ENCODE measurements around the gene RLIM. TPM values are rescaled to one million over a fixed set of nuclear protein-coding genes. Genes with fewer than 3 reads are reported as not detected.
"Not testable (repeated sequence)": the region's sequence is repeated elsewhere in the genome, so short reads cannot be mapped to it uniquely, and the experiment has no call there.

RLIM gene
- polyA plus RNA-seq, 1 of the 3 experiments (the other 2 are of a cell fraction) = 4.9 TPM

DNA sequence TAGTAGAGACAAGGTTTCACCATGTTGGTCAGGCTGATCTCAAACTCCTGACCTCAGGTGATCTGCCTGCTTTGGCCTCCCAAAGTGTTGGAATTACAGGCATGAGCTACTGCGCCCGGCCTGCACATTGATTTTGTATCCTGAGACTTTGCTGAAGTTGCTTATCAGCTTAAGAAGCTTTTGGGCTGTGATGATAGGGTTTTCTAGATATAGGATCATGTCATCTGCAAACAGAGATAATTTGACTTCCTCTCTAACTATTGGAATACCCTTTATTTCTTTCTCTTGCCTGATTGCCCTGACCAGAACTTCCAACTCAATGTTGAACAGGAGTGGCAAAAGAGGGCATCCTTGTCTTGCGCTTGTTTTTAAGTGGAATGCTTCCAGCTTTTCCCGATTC is 40.5 kb upstream of the RLIM start:
- CTCF ChIA-PET, POLR2A ChIA-PET: not testable (repeated sequence)
- 24% methylated on average over 4 of the region's 4 CpGs for WGBS (ENCODE audit: low lambda C conversion rate)

DNA sequence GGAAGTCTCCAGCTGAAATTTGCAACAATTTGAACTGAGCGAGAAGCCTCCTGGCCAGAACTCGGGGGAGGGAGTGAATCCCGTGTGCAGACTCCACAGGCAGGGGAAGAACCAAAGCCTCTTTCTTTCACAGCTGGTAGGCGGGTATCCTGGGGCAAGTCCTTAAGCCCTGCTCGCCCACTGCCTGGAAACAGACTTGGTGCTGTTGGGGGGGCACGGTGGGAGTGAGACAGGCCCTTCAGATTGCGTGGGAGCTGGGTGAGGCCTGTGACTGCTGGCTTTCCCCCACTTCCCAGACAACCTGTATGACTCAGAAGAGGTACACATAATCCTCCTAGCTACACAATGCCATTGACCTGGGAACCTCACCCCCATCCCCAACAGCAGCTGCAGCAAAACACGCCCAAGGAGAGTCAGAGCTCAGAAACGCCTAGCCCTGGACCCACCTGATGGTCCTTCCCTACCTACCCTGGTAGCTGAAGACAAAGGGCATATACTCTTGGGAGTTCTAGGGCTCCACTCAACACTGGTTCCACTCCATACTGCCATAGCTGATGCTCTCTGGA is 22.4 kb upstream of the RLIM start:
- Histone ChIP-seq H3K4me2 (no peak overlapping the region), H3K27me3 (ENCODE audit: insufficient read depth) (no peaks in the 10 kb centered on the region), H3K4me1 (ENCODE audit: control insufficient read depth in 1 of 2, insufficient read depth in 2 of 2, low read depth in 1 of 2, low read length in 1 of 2) (no peaks in the 10 kb centered on the region), H3K36me3 (replicated peaks in 1 of 2; ENCODE audit: control insufficient read depth in 1 of 2, insufficient read depth in 2 of 2, low read length in 1 of 2) (no peaks in the 10 kb centered on the region), H3K79me2 (ENCODE audit: insufficient read depth) (no peaks in the 10 kb centered on the region), H4K20me1 (ENCODE audit: insufficient read depth) (no peaks in the 10 kb centered on the region), H3K9ac (no peak overlapping the region), H3K27ac (ENCODE audit: low read depth in 2 of 2, low read length in 1 of 2) (no peak overlapping the region), H3K4me3 (ENCODE audit: low read depth in 2 of 2, low read length in 1 of 2) (no peak overlapping the region), H3F3A (replicated peaks; ENCODE audit: insufficient read depth) (no peaks in the 10 kb centered on the region), H3K9me3 (no peaks in the 10 kb centered on the region), H3K9me2 (no peaks in the 10 kb centered on the region), H2AFZ (ENCODE audit: low read depth) (no peak overlapping the region)
- ChIA-PET POLR2A (interaction anchor here (0.6 kb wide), 1 partner anchor 41 kb away, joined by 3 read pairs; no protein-coding TSS in a partner anchor), CTCF (interaction anchor here (1.0 kb wide), 1 partner anchor 16 kb away, joined by 3 read pairs; no protein-coding TSS in a partner anchor)
- 5% methylated on average over 7 of the region's 9 CpGs for WGBS (ENCODE audit: low lambda C conversion rate)
- DNase-seq = no peak
- TF ChIP-seq NFIC (IDR thresholded peaks at IDR 0.05; ENCODE audit: borderline replicate concordance) (no peak), TAF1 (IDR thresholded peaks at IDR 0.05; ENCODE audit: borderline replicate concordance, low read depth, low read length) (no peak), FOXM1 (IDR thresholded peaks at IDR 0.05; ENCODE audit: low read depth) (no peak), FOSL2 (IDR thresholded peaks at IDR 0.05; ENCODE audit: borderline replicate concordance, low read depth) (no peak), MEF2A (IDR thresholded peaks at IDR 0.05; ENCODE audit: borderline replicate concordance, low read depth) (no peak), SIN3A (IDR thresholded peaks at IDR 0.05; ENCODE audit: borderline replicate concordance, low read depth, low read length) (no peak), RXRA (IDR thresholded peaks at IDR 0.05; ENCODE audit: borderline replicate concordance, low read depth) (no peak), NRF1 (IDR thresholded peaks at IDR 0.05; ENCODE audit: low read depth, low read length) (no peak), SMC3 (IDR thresholded peaks at IDR 0.05; ENCODE audit: low read depth, low read length) (no peak), POLR2AphosphoS5 (IDR thresholded peaks at IDR 0.05; ENCODE audit: low read depth, low read length) (no peak)
- TF ChIP-seq, protein P1, sequence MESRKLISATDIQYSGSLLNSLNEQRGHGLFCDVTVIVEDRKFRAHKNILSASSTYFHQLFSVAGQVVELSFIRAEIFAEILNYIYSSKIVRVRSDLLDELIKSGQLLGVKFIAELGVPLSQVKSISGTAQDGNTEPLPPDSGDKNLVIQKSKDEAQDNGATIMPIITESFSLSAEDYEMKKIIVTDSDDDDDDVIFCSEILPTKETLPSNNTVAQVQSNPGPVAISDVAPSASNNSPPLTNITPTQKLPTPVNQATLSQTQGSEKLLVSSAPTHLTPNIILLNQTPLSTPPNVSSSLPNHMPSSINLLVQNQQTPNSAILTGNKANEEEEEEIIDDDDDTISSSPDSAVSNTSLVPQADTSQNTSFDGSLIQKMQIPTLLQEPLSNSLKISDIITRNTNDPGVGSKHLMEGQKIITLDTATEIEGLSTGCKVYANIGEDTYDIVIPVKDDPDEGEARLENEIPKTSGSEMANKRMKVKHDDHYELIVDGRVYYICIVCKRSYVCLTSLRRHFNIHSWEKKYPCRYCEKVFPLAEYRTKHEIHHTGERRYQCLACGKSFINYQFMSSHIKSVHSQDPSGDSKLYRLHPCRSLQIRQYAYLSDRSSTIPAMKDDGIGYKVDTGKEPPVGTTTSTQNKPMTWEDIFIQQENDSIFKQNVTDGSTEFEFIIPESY (IDR thresholded peaks at IDR 0.05; ENCODE audit: borderline replicate concordance, low read depth) = no peak
- TF ChIP-seq, protein P2, sequence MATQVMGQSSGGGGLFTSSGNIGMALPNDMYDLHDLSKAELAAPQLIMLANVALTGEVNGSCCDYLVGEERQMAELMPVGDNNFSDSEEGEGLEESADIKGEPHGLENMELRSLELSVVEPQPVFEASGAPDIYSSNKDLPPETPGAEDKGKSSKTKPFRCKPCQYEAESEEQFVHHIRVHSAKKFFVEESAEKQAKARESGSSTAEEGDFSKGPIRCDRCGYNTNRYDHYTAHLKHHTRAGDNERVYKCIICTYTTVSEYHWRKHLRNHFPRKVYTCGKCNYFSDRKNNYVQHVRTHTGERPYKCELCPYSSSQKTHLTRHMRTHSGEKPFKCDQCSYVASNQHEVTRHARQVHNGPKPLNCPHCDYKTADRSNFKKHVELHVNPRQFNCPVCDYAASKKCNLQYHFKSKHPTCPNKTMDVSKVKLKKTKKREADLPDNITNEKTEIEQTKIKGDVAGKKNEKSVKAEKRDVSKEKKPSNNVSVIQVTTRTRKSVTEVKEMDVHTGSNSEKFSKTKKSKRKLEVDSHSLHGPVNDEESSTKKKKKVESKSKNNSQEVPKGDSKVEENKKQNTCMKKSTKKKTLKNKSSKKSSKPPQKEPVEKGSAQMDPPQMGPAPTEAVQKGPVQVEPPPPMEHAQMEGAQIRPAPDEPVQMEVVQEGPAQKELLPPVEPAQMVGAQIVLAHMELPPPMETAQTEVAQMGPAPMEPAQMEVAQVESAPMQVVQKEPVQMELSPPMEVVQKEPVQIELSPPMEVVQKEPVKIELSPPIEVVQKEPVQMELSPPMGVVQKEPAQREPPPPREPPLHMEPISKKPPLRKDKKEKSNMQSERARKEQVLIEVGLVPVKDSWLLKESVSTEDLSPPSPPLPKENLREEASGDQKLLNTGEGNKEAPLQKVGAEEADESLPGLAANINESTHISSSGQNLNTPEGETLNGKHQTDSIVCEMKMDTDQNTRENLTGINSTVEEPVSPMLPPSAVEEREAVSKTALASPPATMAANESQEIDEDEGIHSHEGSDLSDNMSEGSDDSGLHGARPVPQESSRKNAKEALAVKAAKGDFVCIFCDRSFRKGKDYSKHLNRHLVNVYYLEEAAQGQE (IDR thresholded peaks at IDR 0.05; ENCODE audit: low read depth, low read length) = no peak
- TF ChIP-seq, protein P3, sequence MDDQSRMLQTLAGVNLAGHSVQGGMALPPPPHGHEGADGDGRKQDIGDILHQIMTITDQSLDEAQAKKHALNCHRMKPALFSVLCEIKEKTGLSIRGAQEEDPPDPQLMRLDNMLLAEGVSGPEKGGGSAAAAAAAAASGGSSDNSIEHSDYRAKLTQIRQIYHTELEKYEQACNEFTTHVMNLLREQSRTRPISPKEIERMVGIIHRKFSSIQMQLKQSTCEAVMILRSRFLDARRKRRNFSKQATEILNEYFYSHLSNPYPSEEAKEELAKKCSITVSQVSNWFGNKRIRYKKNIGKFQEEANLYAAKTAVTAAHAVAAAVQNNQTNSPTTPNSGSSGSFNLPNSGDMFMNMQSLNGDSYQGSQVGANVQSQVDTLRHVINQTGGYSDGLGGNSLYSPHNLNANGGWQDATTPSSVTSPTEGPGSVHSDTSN (IDR thresholded peaks at IDR 0.05) = no peak

More for the DNA sequence above, 40.5 kb upstream of the RLIM start:
- not testable (repeated sequence) for H4K20me1 ChIP-seq (ENCODE audit: insufficient read depth); H3K27me3 ChIP-seq (ENCODE audit: insufficient read depth); H3K36me3 ChIP-seq (replicated peaks in 1 of 2; ENCODE audit: control insufficient read depth in 1 of 2, insufficient read depth in 2 of 2, low read length in 1 of 2); H3K9ac ChIP-seq; H3K4me2 ChIP-seq; H3K9me3 ChIP-seq; H3K4me3 ChIP-seq (ENCODE audit: low read depth in 2 of 2, low read length in 1 of 2); H3F3A ChIP-seq (replicated peaks; ENCODE audit: insufficient read depth); H2AFZ ChIP-seq (ENCODE audit: low read depth); H3K9me2 ChIP-seq; H3K27ac ChIP-seq (ENCODE audit: low read depth in 2 of 2, low read length in 1 of 2); H3K79me2 ChIP-seq (ENCODE audit: insufficient read depth); DNase-seq; H3K4me1 ChIP-seq (ENCODE audit: control insufficient read depth in 1 of 2, insufficient read depth in 2 of 2, low read depth in 1 of 2, low read length in 1 of 2)

All from SK-N-SH (cell line).